ENCODE data around the gene CSF1R.

GRCh38 chr5:150106674-150107426 is 20.5 kb upstream of the CSF1R start:
- TF ChIP-seq, protein P1, sequence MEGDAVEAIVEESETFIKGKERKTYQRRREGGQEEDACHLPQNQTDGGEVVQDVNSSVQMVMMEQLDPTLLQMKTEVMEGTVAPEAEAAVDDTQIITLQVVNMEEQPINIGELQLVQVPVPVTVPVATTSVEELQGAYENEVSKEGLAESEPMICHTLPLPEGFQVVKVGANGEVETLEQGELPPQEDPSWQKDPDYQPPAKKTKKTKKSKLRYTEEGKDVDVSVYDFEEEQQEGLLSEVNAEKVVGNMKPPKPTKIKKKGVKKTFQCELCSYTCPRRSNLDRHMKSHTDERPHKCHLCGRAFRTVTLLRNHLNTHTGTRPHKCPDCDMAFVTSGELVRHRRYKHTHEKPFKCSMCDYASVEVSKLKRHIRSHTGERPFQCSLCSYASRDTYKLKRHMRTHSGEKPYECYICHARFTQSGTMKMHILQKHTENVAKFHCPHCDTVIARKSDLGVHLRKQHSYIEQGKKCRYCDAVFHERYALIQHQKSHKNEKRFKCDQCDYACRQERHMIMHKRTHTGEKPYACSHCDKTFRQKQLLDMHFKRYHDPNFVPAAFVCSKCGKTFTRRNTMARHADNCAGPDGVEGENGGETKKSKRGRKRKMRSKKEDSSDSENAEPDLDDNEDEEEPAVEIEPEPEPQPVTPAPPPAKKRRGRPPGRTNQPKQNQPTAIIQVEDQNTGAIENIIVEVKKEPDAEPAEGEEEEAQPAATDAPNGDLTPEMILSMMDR (IDR thresholded peaks at IDR 0.05; ENCODE audit: extremely low read depth in 1 of 2, insufficient read depth in 1 of 2, low read depth in 1 of 2, low read length in 2 of 2) = no peak
- no peak for TF ChIP-seq JUN (IDR thresholded peaks at IDR 0.05; ENCODE audit: borderline replicate concordance, insufficient read depth, insufficient read length, low read depth)
